Heart left ventricle (tissue), 13 donors: Measurements from ENCODE around the gene ZNF768.

ENCODE experiments used
- CTCF ChIP-seq, 12 donors: fragments of 200-600 bp; sonication (generic) in 4 of 12; IDR thresholded peaks; one replicate each; pipeline versions ENCODE4 v1.5.0 to v1.8.0; 2018 to 2022; ENCODE audit warnings: antibody characterized with exemption in 12 of 12, mild to moderate bottlenecking in 5 of 12
- POLR2A ChIP-seq, 2 donors: fragments of 450-650 bp; IDR thresholded peaks; one replicate each; pipeline ENCODE4 v1.6.1; 2017; ENCODE audit warnings: antibody characterized with exemption in 2 of 2, mild to moderate bottlenecking in 2 of 2, moderate library complexity in 2 of 2
- donor health status: ischemic (EF 13 %, LVEDD 7.1; RV severe dilation, severe dysfunction).
- donor health status: DM: no; HTN: yes; CAD: no.
- donor health status: DM: no; HTN: no; CAD: no.
- donor health status: ischemic (EF 25% LVEDD 6.9; RV normal size, moderate dysfunction).
- donor health status: ischemic (EF 25% LVEDD 5.7; RV mildly dilated, moderate dysfunction).
- donor health status: ischemic (EF 35%, LVEDD 5.7; RV mildly dilated, moderate dysfunction).
- donor health status: nonischemic (EF 11% LVEDD 7.7; RV severe dilation, severe dysfunction).
- donor health status: DM: yes; HTN: yes; CAD: no.
- donor health status: PGD.
- donor health status: ischemic (EF 29% LVEDD 5.4; RV normal size, mild dysfunction).
- donor health status: nonischemic (EF 23%, LVEDD 6.1; RV moderate dilation, normal function).

- TF ChIP-seq CTCF (IDR thresholded peaks at IDR 0.05) (no peak), POLR2A (IDR thresholded peaks at IDR 0.05) (peak in 1 of 2 donors; percentile 30)
Measured at GRCh38 chr16:30526137-30526822, at the start of gene ZNF768.
